C1 segment of cervical spinal cord (tissue), 14 donors: ENCODE results near the gene ADCY10.
"Not testable (repeated sequence)": the region's sequence is repeated elsewhere in the genome, so short reads cannot be mapped to it uniquely, and the experiment has no call there.

ENCODE experiments used
- DNase-seq, 14 donors: peaks; one replicate each; lab custom pipeline; 2025; lab: John Stamatoyannopoulos, UW

Gene ADCY10

DNA sequence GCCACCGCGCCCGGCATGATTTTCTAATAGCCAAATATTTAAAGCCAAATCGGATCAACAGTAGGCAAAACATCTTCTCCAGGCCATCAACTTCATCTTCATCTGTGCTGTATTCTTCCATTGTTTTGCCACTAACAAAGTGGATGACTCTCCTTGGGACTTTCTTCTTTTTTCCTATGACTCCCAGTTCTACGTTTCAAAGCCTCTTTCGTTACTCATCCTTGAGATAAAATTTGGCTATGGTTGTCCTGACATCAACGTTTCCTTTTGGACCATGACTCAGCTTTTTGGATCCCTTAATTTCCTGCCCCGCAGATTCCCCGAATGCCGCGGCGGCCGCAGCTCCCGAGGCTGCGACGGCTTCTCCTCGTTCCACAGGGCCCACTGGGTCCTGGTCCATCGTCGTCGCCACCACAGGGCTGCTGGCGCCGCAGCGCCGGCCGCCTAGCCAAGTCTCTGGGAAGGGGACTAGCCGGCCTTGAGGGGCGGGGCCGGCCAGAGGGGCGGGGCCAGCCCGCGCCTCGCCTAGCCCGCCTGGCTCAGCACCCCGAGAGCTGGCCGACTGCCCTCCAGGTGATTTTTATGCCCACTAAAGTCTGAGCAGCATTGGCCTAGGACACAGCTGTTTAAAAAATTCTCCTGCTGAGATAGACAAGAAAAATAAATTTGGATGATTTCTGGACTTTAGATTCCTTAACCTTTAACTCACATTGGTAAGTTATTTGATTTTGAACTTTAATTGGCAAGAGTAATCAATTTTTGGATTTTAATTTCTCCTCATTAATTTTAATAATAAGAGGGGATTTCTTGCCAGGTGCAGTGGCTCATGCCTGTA lies 93.9 kb downstream of the ADCY10 start:
- DNase-seq, result peak in 10 of 14 donors; percentile 4 to 65 (median 12)

DNA sequence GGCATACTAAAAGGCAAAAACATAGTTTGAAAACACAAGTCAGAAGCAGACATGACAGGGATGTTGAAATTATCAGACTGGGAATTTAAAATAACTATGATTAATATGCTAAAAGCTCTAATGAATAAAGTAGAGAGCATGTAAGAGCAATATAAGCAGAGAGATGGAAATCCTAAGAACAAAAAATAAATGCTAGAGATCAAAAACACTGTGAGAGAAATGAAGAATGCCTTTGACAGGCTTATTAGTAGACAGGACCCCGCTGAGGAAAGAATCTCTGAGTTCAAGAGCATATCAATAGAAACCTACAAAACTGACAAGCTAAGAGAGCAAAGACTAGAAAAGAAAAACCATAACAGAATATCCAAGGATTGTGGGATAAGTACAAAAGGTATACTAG lies 98.3 kb downstream of the ADCY10 start:
- DNase-seq, result no peak

DNA sequence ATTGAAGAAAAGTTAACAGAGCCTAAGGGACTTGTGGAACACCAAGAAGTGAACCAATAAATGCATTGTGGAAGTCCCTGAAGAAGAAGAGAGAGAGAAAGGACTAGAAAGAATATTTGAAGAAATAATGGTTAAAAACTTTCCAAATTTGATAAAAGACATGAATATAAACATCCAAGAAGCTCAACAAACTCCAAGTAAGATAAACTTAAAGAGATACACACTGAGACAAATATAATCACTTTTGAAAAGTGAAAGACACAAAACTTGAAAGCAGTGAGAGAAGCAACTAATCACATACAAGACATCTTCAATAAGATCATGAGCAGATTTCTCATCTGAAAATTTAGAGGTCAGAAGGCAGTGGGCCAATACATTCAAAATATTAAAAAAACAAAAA lies 101.0 kb downstream of the ADCY10 start:
- no peak for DNase-seq

- DNase-seq, result no peak
Observed at GRCh38 chr1:167808690-167809089, 105.2 kb downstream of the ADCY10 start.

DNA sequence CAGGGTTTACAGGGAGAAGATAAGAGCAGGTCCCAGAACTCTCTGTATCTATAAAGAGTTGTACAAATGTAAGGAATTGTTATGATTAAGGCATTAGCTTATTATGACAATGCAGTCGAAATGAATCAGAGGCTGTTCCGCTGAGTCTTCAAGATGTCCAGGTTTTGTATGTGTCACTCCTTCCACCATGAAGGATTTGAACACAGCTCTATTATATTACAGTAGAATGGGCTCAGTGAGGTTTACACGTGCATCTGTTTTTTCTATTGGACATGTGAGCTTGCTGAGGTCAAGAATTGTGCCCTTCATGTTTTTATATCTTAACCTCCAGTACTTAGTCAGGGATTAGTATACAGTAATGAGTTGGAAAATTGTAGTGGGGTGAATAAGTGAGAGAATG lies 105.8 kb downstream of the ADCY10 start:
- DNase-seq, result no peak

GRCh38 chr1:167806676-167807075 lies 107.3 kb downstream of the ADCY10 start:
- not testable (repeated sequence) for DNase-seq

GRCh38 chr1:167806235-167806634 lies 107.7 kb downstream of the ADCY10 start:
- DNase-seq, result not testable (repeated sequence)

- no peak for DNase-seq
Observed at GRCh38 chr1:167805041-167805556, 108.8 kb downstream of the ADCY10 start.

GRCh38 chr1:167803358-167804207 lies 110.4 kb downstream of the ADCY10 start:
- peak in 13 of 14 donors; percentile 16 to 80 (median 61) for DNase-seq

GRCh38 chr1:167802235-167802634 lies 111.7 kb downstream of the ADCY10 start:
- no peak for DNase-seq

DNA sequence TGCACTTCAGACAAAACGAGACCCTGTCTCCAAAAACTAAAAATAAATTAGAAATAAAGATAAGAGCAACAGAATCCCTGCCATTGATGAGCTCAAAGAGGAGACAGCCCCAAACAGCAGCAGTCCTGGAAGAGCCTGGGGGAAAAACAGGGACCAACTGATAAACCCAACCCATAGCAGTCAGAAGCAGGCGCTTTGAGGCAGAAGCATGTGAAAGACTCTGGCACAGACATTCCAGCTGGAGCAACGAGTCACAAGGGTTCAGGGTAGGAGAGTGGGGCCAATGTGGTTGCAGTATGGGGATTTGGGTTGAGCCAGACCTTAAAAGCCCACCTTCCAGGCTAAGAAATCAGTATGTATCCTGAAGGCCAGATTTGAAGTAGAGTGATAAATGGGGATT lies 113.7 kb downstream of the ADCY10 start:
- DNase-seq, result no peak

DNA sequence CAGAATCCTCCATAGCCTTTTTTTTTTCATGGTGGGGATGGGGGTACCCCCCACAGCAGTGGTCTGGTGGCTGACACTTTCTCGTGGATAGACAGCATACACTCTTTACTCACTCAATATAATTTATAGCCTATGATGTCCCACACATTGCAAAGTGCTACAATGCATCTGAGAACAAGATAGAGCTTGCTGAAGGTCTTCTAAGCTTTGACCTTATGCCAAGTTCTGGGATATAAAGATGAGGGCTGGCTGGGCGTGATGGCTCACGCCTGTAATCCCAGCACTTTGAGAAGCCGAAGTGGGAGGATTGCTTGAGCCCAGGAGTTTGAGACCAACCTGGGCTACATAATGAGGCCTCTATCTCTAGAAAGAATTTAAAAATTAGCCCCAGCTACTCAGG lies 114.2 kb downstream of the ADCY10 start:
- no peak for DNase-seq

GRCh38 chr1:167798952-167799351 lies 115.0 kb downstream of the ADCY10 start:
- no peak for DNase-seq

GRCh38 chr1:167797015-167797414 lies 116.9 kb downstream of the ADCY10 start:
- DNase-seq, result peak in 3 of 14 donors; percentile 19 to 66 (median 32)

- DNase-seq, result no peak
Observed at GRCh38 chr1:167795810-167796740, 117.9 kb downstream of the ADCY10 start.

DNA sequence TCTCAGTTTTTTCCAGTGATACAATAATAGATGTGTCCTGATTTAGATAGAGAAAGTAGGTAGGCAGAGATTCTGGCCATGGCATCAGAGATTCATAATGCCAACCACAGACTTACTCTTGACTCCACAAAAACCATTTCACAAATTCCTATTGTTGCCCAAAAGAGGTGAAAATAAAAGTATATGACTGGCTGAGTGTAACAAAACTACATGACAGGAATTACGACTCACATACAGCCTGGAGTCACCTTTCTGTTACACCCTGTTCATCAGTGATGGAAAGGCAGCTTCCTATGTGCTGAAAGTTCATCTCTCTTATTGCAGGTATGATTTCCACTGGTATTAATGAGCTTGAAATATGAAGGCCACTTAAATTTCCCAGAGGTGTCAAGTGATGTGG lies 119.9 kb downstream of the ADCY10 start:
- no peak for DNase-seq

GRCh38 chr1:167792188-167792565 lies 121.8 kb downstream of the ADCY10 start:
- no peak for DNase-seq

DNA sequence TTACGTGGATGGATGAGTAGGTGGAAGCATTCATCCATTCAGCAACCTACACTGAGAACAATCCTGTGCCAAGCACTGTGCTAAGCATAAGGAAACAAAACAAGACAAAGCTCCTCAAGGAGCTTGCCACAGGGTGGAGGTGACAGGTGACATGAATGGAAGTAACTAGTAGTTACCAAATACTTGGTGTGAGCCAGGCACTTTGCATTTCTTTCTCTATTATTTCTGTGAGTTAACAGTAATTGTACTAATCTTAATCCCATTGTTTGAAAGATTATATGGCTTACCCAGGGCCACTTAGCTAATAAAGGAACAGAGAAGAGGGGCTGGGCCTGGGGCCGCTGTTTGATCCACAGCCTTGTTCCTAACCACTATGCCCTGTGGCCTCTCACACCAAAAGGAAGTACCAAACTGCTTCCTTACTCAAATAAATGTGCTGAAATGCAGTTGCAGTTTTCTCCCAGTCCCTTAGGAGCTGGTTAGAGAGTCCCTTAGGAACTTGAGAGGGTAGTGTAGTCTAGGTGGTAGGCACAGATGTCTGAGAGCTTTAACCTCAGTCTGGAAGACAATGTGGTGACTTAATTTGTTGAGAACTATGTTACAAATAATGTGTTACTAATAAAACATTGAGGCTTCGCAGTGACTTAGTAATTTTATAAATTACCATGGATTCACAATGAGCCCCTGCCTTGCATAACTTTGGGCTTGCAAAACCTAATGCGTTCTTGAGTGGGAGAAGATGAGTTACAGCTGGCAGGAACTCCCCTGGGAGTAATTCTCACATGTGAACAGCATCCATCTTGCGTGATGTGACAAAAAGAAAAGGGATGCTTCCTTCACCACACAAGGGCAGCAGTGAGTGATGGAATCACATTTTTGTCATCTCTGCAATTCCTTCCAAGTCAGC lies 122.4 kb downstream of the ADCY10 start:
- DNase-seq, result no peak

DNA sequence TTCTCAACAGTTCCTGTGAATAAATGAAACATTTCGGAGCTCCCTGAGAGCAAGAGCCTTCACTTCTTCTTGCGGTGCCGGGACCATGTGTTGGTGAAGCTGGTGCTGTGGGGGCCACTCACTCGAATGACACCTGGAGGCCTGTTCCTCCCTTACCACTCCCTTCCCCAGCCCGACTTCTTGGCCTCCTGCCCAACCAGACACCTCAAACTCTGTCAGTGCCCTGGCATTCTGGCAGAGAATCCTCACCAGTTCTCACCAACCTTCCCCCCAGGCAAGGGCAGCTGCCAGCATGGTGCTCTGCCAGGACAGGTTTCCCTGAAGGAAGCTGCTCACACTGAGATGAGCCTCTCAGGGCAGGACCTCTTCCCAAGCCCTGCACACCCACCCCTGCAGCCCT lies 123.8 kb downstream of the ADCY10 start:
- DNase-seq, result peak in 1 of 14 donors; percentile 10

- DNase-seq, result no peak
Observed at GRCh38 chr1:167789501-167789900, 124.4 kb downstream of the ADCY10 start.
